Panc1 (cell line): ENCODE measurements around the gene TAS1R2. TPM values are rescaled to one million over a fixed set of nuclear protein-coding genes. Genes with fewer than 3 reads are reported as not detected.

Experiments used
- ATAC-seq: fragments of 200-7000 bp; cut with Tn5 transposase; 2 replicates; pipeline ENCODE4 v1.9.1; 2020; ENCODE audit warnings: mild to moderate bottlenecking, moderate library complexity
- BruUV-seq: library from RNA; stranded (reverse); fragments of 400-500 nt; replicated peaks from 2 replicates; lab custom pipeline; 2021; lab: Mats Ljungman, UMichigan
- CTCF ChIA-PET: fragments of 300-600 bp; sonication (Branson Sonifier 250); formaldehyde crosslinking; loops from one replicate; lab custom pipeline; 2022; ENCODE audit warnings: antibody characterized with exemption; lab: Charles Lee
- POLR2A ChIA-PET: fragments of 300-600 bp; sonication (Branson Sonifier 250); formaldehyde crosslinking; loops from one replicate; lab custom pipeline; 2022; ENCODE audit warnings: antibody characterized with exemption; lab: Charles Lee
- DNase-seq: peaks from one replicate; pipeline ENCODE4 v3.0.0-alpha.2; 2010; ENCODE audit warnings: low read depth, low spot score
- H3K27ac ChIP-seq: 2 replicates; pipeline ENCODE4 v1.5.1; 2011; ENCODE audit warnings: mild to moderate bottlenecking, low read length, inconsistent platforms
- H3K27me3 ChIP-seq: fragments of 200-500 bp; sonication (Bioruptor generic); 2 replicates; pipeline ENCODE4 v1.6.0; 2014; ENCODE audit warnings: low read length, inconsistent platforms; ENCODE audit not compliant: control insufficient read depth, insufficient read depth
- H3K36me3 ChIP-seq: fragments of 200-500 bp; sonication (Bioruptor generic); 2 replicates; pipeline ENCODE4 v1.5.1; 2014; ENCODE audit warnings: inconsistent platforms, mild to moderate bottlenecking, low read length, moderate library complexity; ENCODE audit not compliant: control insufficient read depth, insufficient read depth
- H3K4me1 ChIP-seq: 2 replicates; pipeline ENCODE4 v1.5.1; 2011; ENCODE audit warnings: inconsistent platforms, mild to moderate bottlenecking, low read length, moderate library complexity; ENCODE audit not compliant: control insufficient read depth, insufficient read depth
- H3K4me3 ChIP-seq, 2 experiments: 2 replicates each; pipeline ENCODE4 v1.5.1; 2011 to 2012; ENCODE audit warnings: low read depth in 2 of 2, low read length in 2 of 2, mild to moderate bottlenecking in 2 of 2, inconsistent platforms in 1 of 2, moderate library complexity in 1 of 2
- H3K9me3 ChIP-seq: fragments of 200-500 bp; sonication (Bioruptor generic); 2 replicates; pipeline ENCODE4 v1.5.1; 2014; ENCODE audit warnings: low read depth, mild to moderate bottlenecking, inconsistent platforms, low read length, moderate library complexity; ENCODE audit not compliant: control insufficient read depth, insufficient read depth
- CTCF ChIP-seq: fragments of 450-650 bp; IDR thresholded peaks from 2 replicates; pipeline ENCODE4 v1.5.1; 2017; ENCODE audit warnings: mild to moderate bottlenecking
- POLR2AphosphoS5 ChIP-seq: IDR thresholded peaks from 2 replicates; pipeline ENCODE4 v1.6.1; 2012; ENCODE audit warnings: mild to moderate bottlenecking, low read depth, low read length, moderate library complexity
- REST ChIP-seq, 2 experiments: IDR thresholded peaks; 2 replicates each; pipeline ENCODE4 v1.6.1; 2011 to 2012; ENCODE audit warnings: low read depth in 2 of 2, control low read depth in 1 of 2, low read length in 1 of 2, mild to moderate bottlenecking in 1 of 2, moderate library complexity in 1 of 2; ENCODE audit not compliant: insufficient read depth in 1 of 2
- SIN3A ChIP-seq: IDR thresholded peaks from 2 replicates; pipeline ENCODE4 v1.6.1; 2012; ENCODE audit warnings: low read depth, mild to moderate bottlenecking, low read length, moderate library complexity, borderline replicate concordance; ENCODE audit not compliant: insufficient read depth
- TCF7L2 ChIP-seq: IDR thresholded peaks from 2 replicates; pipeline ENCODE4 v1.6.1; 2011; ENCODE audit warnings: mild to moderate bottlenecking, low read depth, low read length, inconsistent platforms
- in situ Hi-C: cut with HindIII; loops from 2 replicates; pipeline ENCODE4 v1.10.0; 2016; ENCODE audit warnings: low sequenced_read_pairs, low pct_unique_long_range_greater_than_20kb
- intact Hi-C: fragments of 100-400 bp; cut with micrococcal nuclease; formaldehyde crosslinking; loops from one replicate; pipeline ENCODE4 v1.10.0; 2022; ENCODE audit not compliant: unreplicated experiment
- total RNA-seq: library from RNA; stranded (reverse); gene quantifications from one replicate; pipeline ENCODE4 v1.2.1, GENCODE V29; 2021; ENCODE audit not compliant: unreplicated experiment

Gene TAS1R2
- total RNA-seq, 1 experiment from 2014 or later: not detected

- intact Hi-C loops: no loop called here
- ATAC-seq (no peak), DNase-seq (no peak)
- no peak overlapping the region for H3K4me3 ChIP-seq
- no peaks in the 10 kb centered on the region for H3K4me1 ChIP-seq
- in situ Hi-C loops: no loop called here
- H3K9me3 ChIP-seq: no peaks in the 10 kb centered on the region
- ChIA-PET POLR2A (no interaction called here), CTCF (no interaction called here)
- H3K36me3 ChIP-seq: no peaks in the 10 kb centered on the region
- H3K27ac ChIP-seq: no peak overlapping the region; the same call in 1 of the 2 replicates
- BruUV-seq: no TSS peak
- H3K27me3 ChIP-seq: no peaks in the 10 kb centered on the region
- TF ChIP-seq CTCF (no peak), SIN3A (no peak), TCF7L2 (no peak), REST (IDR thresholded peaks at IDR 0.05; ENCODE audit: insufficient read depth in 1 of 2, low read depth in 2 of 2, low read length in 1 of 2) (no peak), POLR2AphosphoS5 (no peak)
Observed at GRCh38 chr1:18796950-18797349, 62.5 kb downstream of the TAS1R2 start.

DNA sequence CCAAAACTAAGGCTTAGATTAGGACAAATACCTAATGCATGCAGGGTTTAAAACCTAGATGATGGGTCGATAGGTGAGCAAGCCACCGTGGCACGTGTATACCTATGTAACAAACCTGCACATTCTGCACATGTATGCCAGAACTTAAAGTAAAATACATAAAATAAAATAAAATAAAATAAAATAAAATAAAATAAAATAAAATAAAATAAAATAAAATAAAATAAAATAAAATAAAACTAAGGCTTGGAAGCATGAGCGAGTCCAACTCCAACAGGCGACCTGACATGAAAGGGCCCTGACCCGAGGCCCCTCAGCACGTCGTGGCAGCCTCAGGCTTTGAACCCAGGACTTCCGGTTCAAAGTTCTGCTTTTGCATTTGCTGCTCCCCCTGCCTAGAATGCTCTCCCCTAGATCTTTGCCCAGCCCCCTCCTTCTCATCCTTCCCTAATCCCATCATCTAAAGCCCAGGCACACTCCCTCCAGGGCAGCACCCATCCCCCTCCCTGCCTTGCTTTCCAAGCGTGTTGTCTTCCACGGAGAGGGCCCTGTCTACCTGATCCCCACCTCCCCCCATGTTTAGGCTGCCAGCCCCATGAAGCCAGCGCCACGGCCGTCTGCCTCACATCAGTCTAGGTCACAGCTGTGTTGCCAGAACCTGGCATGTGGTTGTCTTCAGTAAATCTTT, 64.3 kb downstream of the TAS1R2 start:
- H3K4me3 ChIP-seq: no peak overlapping the region
- POLR2A ChIA-PET: no interaction called here
- no peaks in the 10 kb centered on the region for H3K4me1 ChIP-seq
- CTCF ChIA-PET: no interaction called here
- intact Hi-C loops: no loop called here
- no peaks in the 10 kb centered on the region for H3K36me3 ChIP-seq
- H3K27me3 ChIP-seq: peaks cover under 1% of the 10 kb centered on the region; the same call in 1 of the 2 replicates
- BruUV-seq: no TSS peak
- ATAC-seq: no peak
- TF ChIP-seq POLR2AphosphoS5 (no peak), TCF7L2 (no peak), SIN3A (no peak), CTCF (no peak), REST (IDR thresholded peaks at IDR 0.05; ENCODE audit: insufficient read depth in 1 of 2, low read depth in 2 of 2, low read length in 1 of 2) (no peak)
- no peak overlapping the region for H3K27ac ChIP-seq
- no peaks in the 10 kb centered on the region for H3K9me3 ChIP-seq
- in situ Hi-C loops: no loop called here
- DNase-seq: no peak
